Suprapubic skin (tissue), 4 donors: ENCODE data around the gene SGO2.

Experiments
- CTCF ChIP-seq, 2 donors: fragments of 200-600 bp in 1 of 2; fragments of 450-650 bp in 1 of 2; sonication (generic) in 1 of 2; IDR thresholded peaks; one replicate each; pipeline ENCODE4 v1.5.1; 2016 to 2019; ENCODE audit warnings: antibody characterized with exemption in 2 of 2, mild to moderate bottlenecking in 1 of 2, moderate library complexity in 1 of 2
- POLR2A ChIP-seq, 2 donors: fragments of 450-650 bp; IDR thresholded peaks; one replicate each; pipeline ENCODE4 v1.6.1; 2017; ENCODE audit warnings: antibody characterized with exemption in 2 of 2, mild to moderate bottlenecking in 2 of 2, moderate library complexity in 2 of 2
- POLR2AphosphoS5 ChIP-seq, 3 donors: sonication (generic); formaldehyde crosslinking; IDR thresholded peaks; one replicate each; pipeline ENCODE4 v1.6.1; 2017; ENCODE audit warnings: antibody characterized with exemption in 3 of 3

DNA sequence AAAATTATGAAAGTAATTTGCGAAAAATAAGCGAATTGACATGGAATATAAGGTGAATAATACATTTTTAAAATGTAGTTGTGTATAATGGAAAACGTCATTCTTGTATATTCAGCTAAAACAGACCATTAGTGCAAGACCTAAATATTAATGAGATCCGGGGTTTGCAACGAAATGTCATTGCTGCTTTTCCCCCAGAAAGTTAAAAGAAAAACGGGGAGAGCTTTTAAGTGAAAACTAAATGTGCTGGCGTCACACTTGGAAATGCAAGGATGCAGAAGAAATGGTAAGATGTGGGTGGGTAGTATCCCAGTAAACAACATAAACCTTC lies 491 bp upstream of the SGO2 start:
- TF ChIP-seq CTCF (IDR thresholded peaks at IDR 0.05) (no peak), POLR2A (IDR thresholded peaks at IDR 0.05) (no peak), POLR2AphosphoS5 (IDR thresholded peaks at IDR 0.05) (no peak)
